GM21360 (cell line): ENCODE measurements around the gene SLC9A8.
"Not testable (repeated sequence)": the region's sequence is repeated elsewhere in the genome, so short reads cannot be mapped to it uniquely, and the experiment has no call there.

Source experiments
- ATAC-seq: cut with Tn5 transposase; IDR thresholded peaks from one replicate; pipeline ENCODE4 v1.9.1; 2021; ENCODE audit warnings: mild to moderate bottlenecking, moderate library complexity; ENCODE audit not compliant: unreplicated experiment

Gene SLC9A8

DNA sequence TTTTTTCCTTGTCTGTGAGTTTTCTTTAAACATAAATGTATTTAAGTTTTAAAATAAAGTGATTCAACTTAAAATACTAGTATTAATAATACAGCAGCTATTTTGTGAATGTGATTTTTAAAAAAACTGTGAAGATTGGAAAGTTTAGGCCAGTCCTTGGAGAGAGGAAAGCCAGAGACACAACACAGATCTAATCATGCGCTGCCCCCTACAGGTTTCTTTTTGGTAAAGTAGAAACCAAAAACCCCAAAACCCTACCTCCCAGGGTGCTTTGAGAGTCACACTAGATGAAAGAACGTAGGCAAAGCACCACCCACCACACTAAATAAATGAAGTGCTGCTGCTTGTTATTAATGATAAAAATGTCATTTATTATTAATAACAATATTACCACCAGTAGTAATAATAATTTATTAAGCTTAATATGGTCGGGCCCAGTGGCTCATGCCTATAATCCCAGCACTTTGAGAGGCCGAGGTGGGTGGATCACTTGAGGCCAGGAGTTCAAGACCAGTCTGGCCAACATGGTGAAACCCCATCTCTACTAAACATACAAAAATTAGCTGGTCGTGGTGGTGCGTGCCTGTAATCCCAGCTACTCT lies 33.7 kb downstream of the SLC9A8 start:
- ATAC-seq: no peak

GRCh38 chr20:49850463-49851230 lies 38.0 kb downstream of the SLC9A8 start:
- ATAC-seq: no peak

- ATAC-seq: no peak
These were observed 38.6 kb downstream of the SLC9A8 start for GRCh38 chr20:49851231-49851705.

DNA sequence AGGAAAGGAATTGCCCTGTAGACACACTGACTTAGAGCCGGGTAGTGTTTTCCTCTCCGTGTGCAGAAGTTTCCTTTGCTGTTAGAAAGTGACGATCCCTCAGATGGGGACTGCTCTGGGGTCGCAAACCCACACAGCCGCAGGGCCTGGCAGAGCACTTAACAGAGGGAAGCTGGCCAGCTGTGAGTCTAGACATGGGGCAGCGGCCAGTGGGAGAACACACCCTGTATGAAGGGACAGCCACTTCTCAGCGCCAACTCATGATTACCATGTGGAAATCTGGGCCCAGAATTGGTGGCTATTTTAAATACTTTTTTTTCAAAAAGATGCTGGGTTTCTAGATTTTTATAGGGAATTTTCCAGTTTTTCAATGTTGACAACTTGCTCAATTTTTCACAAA lies 39.4 kb downstream of the SLC9A8 start:
- no peak for ATAC-seq

GRCh38 chr20:49852522-49853080 lies 40.0 kb downstream of the SLC9A8 start:
- no peak for ATAC-seq

DNA sequence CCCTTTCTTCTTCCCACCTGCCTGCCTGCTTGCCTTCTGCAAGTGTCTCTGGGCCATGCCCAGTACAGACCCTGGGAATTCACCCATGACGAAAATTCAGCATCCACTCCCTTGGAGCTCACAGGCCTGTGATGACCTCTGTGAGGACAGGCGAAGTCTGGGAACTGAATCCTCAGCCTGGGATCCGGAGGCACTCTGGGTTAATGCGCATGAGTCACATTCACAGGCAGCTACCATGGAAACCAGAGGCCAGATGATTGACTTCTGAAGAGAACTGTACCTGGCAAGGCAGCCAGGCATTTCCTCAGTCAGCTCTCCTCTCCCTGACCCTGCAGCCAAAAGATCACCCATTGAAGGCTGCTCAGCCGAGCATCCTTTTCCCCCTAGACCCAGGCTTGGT lies 41.0 kb downstream of the SLC9A8 start:
- no peak for ATAC-seq

GRCh38 chr20:49854190-49854875 lies 41.7 kb downstream of the SLC9A8 start:
- ATAC-seq: no peak

DNA sequence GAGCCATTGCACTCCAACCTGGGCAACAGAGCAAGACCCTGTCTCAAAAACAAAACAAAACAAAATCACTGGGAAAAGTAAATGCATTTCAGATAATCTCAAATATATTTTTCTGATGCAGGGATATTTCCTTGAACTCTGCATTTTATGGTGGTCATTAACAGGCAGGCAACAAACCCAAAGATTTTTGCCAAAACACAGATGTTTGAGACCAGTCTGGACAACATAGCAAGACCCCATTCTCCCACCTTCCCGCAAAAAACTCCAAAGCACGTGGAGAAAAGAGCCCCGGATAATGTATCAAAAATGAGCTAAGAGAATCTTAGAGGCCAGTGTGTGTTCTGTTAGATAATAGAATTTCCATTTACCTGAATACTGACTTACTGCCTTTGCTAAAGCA lies 44.3 kb downstream of the SLC9A8 start:
- ATAC-seq: no peak

GRCh38 chr20:49858076-49858585 lies 45.5 kb downstream of the SLC9A8 start:
- no peak for ATAC-seq

- no peak for ATAC-seq
These were observed 46.4 kb downstream of the SLC9A8 start for GRCh38 chr20:49859011-49859410.

- ATAC-seq: no peak
These were observed 47.2 kb downstream of the SLC9A8 start for GRCh38 chr20:49859807-49860206.

DNA sequence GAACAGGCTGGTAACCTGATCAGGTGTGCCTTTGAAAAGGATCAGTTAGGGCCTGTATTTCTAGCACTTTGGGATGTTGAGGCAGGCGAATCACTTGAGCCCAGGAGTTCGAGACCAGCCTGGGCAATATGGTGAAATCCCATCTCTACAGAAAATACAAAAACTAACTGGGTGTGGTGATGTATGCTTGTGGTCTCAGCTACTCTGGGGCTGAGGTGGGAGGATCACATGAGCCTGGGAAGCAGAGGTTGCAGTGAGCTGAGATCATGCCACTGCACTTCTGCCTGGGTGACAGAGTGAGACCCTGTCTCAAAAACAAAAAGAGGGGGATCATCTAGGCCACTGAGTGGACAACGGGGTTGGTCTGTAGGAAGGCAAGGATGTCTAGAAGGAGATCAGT lies 48.6 kb downstream of the SLC9A8 start:
- ATAC-seq: not testable (repeated sequence)

GRCh38 chr20:49862607-49863200 lies 50.1 kb downstream of the SLC9A8 start:
- no peak for ATAC-seq

GRCh38 chr20:49863666-49864065 lies 51.0 kb downstream of the SLC9A8 start:
- no peak for ATAC-seq

DNA sequence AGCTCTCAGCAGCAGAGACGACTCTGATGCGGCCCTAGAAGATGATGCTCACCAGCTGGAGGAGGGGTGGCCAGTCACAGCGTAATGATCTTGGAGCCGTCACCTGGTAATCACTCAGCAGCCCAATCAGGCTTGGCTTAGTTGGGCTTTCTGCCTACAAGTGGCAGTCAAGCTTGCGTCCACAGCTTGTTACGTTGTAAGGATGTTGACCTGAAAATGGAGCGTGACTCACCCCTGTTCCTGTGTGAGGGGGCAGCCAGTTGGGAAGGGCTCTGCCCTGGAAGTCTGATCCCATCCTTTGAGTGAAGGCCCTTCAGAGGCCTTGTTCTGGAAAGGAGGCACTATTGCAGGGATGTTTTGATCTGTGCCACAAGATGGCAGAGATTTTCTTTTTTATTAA lies 52.9 kb downstream of the SLC9A8 start:
- no peak for ATAC-seq

DNA sequence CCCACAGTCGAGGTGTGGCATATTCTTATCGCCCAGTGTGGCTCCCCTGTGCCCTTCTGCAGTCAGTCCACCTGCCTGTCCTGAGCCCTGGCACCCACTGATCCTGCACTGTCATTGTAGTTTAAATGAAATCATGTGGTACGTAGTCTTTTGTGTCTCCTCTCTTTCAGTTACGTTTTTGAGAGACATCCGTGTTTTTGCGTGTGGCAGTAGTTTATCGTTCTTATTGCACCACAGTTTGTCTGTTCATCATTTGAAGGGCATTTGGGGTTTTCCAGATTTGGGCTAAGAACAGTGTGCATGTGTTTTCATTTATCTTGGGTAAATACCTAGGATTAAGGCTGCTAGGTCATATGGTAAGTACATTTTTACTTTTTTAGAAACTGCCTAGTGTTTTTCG lies 53.4 kb downstream of the SLC9A8 start:
- ATAC-seq: no peak

- no peak for ATAC-seq
These were observed 55.0 kb downstream of the SLC9A8 start for GRCh38 chr20:49867453-49868215.

GRCh38 chr20:49868538-49868937 lies 55.9 kb downstream of the SLC9A8 start:
- ATAC-seq: no peak

DNA sequence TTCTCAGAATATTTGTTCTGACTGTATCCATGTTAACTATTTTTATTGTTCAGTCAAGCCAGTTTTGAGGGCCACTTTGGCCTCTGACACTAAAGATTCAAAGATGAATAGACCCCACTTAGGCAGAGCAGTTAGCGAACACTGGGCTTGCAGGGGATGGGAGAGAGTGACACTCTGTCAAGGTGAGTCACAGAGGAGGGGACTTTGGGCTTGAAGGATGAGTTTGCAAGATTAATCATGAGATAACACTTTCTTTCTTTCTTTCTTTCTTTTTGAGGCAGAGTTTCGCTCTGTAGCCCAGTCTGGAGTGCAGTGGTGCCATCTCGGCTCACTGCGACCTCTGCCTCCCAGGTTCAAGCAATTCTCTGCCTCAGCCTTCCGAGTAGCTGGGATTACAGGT lies 56.3 kb downstream of the SLC9A8 start:
- no peak for ATAC-seq

GRCh38 chr20:49870261-49870660 lies 57.6 kb downstream of the SLC9A8 start:
- no peak for ATAC-seq
